ENCODE results near the gene PCED1A. TPM values are rescaled to one million over a fixed set of nuclear protein-coding genes. Genes with fewer than 3 reads are reported as not detected.

Gene PCED1A
- total and polyA plus RNA-seq, 9 of the 15 experiments (the other 6 are each of a cell fraction or from before 2014, with no cell fraction given): 1.5 to 11.5 (median 5.9) TPM

GRCh38 chr20:2849529-2849928 is 9.1 kb upstream of the PCED1A start (continued):
- TF ChIP-seq GMEB1 (CRISPR knock-in tag; IDR thresholded peaks at IDR 0.05) (no peak), ZBTB26 (CRISPR knock-in tag; IDR thresholded peaks at IDR 0.05) (no peak)

- no TSS peak for BruUV-seq (replicated peaks)
- intact Hi-C loops (cut with micrococcal nuclease): no loop called here
- ChIA-PET CTCF (ENCODE audit: low intra/inter-chr PET ratio) (no interaction called here), POLR2A (no interaction called here)
- FAIRE-seq (no peak), ATAC-seq (no peak), DNase-seq (ENCODE audit: extremely low read depth in 1 of 4, low spot score in 3 of 4) (no peak)
- H3K36me3 ChIP-seq (ENCODE audit: control insufficient read depth, insufficient read depth, low read length): no peaks in the 10 kb centered on the region
- peaks cover 2 to 3% of the 10 kb centered on the region in 2 experiments; a peak in 2 of 5 replicates for H3K4me1 ChIP-seq (replicated peaks in 1 of 2; ENCODE audit: control insufficient read depth in 2 of 2, insufficient read depth in 2 of 2, low read length in 2 of 2)
- 82% methylated on average over 4 of the region's 4 CpGs for WGBS (ENCODE audit: insufficient coverage, low coverage, missing lambda C conversion rate)
- H3K9me3 ChIP-seq (replicated peaks; ENCODE audit: control insufficient read depth, insufficient read depth, low read depth, low read length): no peaks in the 10 kb centered on the region
- no peak overlapping the region for H3K9ac ChIP-seq (ENCODE audit: insufficient read depth in 1 of 2, low read depth in 2 of 2, low read length in 2 of 2)
- in situ Hi-C loops (cut with MboI): loop anchor here (5.0 kb wide), 1 partner anchor 91 kb away; no protein-coding TSS in a partner anchor
- TF ChIP-seq RFX7 (CRISPR knock-in tag; IDR thresholded peaks at IDR 0.05) (no peak), DIDO1 (tag; IDR thresholded peaks at IDR 0.05; ENCODE audit: low read depth) (no peak), EWSR1 (IDR thresholded peaks at IDR 0.05; ENCODE audit: borderline replicate concordance, low read depth, partially characterized antibody) (no peak), PHB2 (IDR thresholded peaks at IDR 0.05; ENCODE audit: low read depth) (no peak), GATAD2B (IDR thresholded peaks at IDR 0.05; ENCODE audit: borderline replicate concordance) (no peak)
- H3K27me3 ChIP-seq (ENCODE audit: control insufficient read depth in 2 of 2, insufficient read depth in 2 of 2, low read length in 2 of 2): no peaks in the 10 kb centered on the region
- no peaks in the 10 kb centered on the region for H3K79me2 ChIP-seq (ENCODE audit: control insufficient read depth, insufficient read depth, low read length)
- no peaks in the 10 kb centered on the region for H4K20me1 ChIP-seq (replicated peaks; ENCODE audit: control insufficient read depth, insufficient read depth, low read length)
- no peak overlapping the region for H2AFZ ChIP-seq (ENCODE audit: low read depth, low read length)
- H3K9me1 ChIP-seq (ENCODE audit: control insufficient read depth, insufficient read depth, low read length): no peaks in the 10 kb centered on the region
- no peak overlapping the region for H3K4me3 ChIP-seq
- H3K27ac ChIP-seq (ENCODE audit: extremely low read depth, low read depth, low read length): no peak overlapping the region
- H3K4me2 ChIP-seq (ENCODE audit: insufficient read depth, low read length): no peak overlapping the region
Measured at GRCh38 chr20:2847802-2848201, 7.3 kb upstream of the PCED1A start.
